GM20431 (cell line): Measurements from ENCODE around the gene MED22.
"Not testable (repeated sequence)": the region's sequence is repeated elsewhere in the genome, so short reads cannot be mapped to it uniquely, and the experiment has no call there.

ENCODE experiments used
- in situ Hi-C: fragments of 300-500 bp; cut with MseI, MboI; formaldehyde crosslinking; loops from one replicate; pipeline ENCODE4 v1.15.0; 2020; ENCODE audit warnings: low sequenced_read_pairs; ENCODE audit not compliant: unreplicated experiment

Gene MED22

DNA sequence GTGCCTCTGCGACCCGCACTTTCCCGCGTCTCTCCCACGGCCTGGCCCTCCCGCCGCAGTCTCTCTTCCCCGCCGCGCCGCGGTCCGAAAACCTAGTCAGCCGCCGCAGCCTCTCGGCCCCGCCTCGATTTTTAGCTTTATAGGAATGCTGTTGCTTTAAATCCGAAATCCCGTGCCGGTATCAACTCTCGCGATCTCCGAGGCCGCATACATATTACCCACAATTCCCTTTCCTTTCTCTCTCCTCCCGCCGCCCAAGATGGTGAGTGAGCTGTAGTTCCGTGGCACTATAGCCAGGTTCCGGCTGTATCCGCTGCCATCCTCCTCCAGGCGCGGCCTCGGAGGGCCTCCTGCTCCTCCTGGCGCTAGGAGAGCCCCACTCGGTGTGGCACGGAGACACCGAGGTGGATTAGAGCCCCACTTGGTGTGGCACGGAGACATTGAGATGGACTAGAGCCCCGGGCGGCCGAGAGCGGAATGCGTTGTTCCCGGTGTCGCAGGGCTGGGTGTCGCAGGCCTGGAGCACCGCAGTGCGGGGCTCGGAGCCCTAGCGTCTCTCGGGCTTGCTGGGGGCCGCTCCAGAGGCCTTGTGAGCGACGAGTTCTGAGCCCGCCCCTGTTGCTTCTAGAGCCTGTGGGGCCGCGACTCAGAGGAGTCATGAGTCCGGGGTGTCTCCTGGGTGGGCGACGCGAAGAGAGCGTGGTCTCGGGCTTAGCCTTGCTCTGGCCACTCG lies at the start of gene MED22, which contains the start of gene RPL7A:
Gene MED22, minus strand, starts transcription at position 147 of the 733 bp plus-strand sequence. CDS start 1,469 bp downstream, outside the sequence.
Gene RPL7A, plus strand, starts transcription at position 234 of the 733 bp plus-strand sequence. Its CDS starts 26 bp downstream, at position 260.
- in situ Hi-C loops: no loop called here

DNA sequence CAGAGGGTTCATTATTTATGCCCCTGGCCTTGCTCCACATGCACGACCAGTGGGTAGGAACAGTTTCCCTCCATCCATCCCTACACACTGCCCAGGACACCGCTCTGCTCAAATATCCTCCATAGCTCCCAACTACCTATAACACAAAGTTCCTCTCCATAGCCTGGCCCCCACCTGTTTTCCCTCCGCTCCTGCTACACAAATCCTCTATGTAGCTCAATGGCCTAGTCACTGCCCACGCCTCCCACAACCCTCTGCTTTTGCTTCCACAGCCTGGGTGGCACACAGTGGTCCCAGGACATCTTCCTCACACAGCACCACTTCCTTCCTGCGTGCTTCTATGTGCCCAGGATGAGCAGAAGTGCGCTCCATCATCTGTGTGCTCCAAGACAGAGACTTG lies 49.4 kb upstream of the MED22 start:
- in situ Hi-C loops: no loop called here

DNA sequence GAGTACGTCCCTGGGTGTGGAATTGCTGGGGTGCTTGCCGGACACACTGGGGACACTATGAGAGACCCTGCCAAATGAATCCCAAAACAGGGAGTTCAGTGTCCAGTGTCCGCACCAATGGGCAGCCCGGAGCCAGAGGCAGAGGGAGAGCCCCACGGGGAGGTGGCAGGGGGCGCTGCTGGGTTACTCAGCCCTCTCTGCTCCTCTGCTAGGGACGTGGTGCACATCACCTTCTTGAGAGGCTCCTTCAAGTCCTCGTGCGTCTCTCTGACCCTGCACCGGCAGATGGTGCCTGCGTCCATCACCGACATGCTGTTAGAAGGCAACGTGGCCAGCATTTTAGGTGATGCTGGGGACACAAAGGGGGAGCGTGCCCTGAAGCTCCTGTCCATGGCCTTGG lies 49.0 kb upstream of the MED22 start:
- in situ Hi-C loops: no loop called here

DNA sequence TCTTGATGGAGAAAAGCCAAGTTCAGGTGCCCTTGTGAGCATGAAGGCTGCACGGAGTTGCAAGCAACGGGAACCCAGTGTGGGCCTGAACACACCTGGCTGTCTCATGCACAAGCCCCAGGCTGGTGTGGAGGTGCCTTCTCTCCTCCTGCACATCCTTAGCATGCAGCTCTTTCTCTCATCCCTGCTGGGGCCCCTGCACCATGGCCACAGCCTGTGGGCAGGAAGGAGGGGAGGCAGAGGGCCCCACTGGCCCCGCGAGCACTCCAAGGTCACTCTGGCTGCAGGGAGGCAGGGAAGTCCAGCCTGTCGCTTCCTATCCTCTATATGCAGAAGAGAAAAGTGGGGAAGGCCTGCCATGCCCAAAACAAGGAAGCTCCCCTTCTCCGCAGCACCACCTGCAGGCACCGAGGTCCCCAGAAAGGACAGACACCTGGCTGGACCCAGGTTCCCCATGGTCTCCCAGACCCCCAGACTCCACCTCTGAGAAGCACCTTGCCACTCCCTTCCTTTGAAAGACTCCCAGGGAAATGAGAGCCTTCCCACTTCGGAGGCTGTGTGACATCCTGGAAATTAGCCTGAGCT lies 46.8 kb upstream of the MED22 start:
- in situ Hi-C loops: no loop called here

- in situ Hi-C loops: no loop called here
These were observed 45.5 kb upstream of the MED22 start for GRCh38 chr9:133393399-133393798.

GRCh38 chr9:133392308-133392707 lies 44.4 kb upstream of the MED22 start:
- in situ Hi-C loops: not testable (repeated sequence)

DNA sequence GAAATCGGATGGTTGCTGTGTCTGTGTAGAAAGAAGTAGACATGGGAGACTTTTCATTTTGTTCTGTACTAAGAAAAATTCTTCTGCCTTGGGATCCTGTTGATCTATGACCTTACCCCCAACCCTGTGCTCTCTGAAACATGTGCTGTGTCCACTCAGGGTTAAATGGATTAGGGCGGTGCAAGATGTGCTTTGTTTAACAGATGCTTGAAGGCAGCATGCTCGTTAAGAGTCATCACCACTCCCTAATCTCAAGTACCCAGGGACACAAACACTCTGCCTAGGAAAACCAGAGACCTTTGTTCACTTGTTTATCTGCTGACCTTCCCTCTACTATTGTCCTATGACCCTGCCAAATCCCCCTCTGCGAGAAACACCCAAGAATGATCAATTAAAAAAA lies 43.5 kb upstream of the MED22 start:
- in situ Hi-C loops: not testable (repeated sequence)

DNA sequence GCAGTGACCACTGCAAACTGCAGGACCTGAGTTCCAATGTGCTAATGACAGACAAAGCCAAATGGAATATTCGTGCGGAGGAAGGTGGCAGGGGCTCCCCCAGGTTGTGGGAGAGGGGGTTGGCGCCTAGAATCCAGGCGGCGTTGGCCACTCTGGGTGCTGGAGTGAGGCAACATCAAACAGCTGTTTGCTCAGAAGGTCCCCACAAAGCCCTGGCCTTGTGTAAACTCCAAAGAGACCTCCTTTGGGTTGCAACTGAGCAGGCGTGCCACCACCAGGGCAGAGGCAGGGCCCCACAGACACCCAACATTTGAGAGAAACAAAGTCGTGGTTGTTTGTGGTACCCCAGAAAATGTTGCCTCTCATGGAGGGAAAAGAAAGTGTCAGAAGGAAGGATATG lies 42.8 kb upstream of the MED22 start:
- in situ Hi-C loops: no loop called here

- in situ Hi-C loops: no loop called here
These were observed 41.6 kb upstream of the MED22 start for GRCh38 chr9:133389562-133389961.

DNA sequence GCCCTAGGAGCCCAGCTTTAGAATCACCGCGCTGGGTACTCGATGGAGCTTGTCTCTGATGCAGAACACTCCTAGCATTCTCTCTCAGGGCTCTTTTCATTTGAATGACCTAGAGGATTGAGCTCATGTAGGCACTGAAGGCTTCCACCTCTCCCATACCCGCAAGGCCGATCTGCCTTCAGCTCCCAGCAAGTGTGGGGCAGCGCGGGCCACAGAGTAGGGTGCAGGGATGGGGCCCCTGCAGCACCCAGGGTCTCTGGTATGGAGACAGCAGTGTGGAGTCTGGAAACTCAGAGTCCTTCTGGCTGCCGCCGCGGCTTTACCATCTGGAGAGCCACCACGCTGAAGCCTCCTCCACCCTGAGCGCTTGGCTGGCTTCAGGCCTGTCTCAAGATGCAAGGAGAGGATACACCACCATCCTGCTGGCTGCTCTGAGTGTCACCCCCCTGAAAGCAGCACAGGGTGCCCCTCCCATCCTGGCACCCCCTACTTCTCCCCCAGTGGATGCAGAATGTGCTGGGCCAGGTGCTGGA lies 41.2 kb upstream of the MED22 start:
- in situ Hi-C loops: no loop called here

- in situ Hi-C loops: no loop called here
These were observed 39.7 kb upstream of the MED22 start for GRCh38 chr9:133387680-133388079.

DNA sequence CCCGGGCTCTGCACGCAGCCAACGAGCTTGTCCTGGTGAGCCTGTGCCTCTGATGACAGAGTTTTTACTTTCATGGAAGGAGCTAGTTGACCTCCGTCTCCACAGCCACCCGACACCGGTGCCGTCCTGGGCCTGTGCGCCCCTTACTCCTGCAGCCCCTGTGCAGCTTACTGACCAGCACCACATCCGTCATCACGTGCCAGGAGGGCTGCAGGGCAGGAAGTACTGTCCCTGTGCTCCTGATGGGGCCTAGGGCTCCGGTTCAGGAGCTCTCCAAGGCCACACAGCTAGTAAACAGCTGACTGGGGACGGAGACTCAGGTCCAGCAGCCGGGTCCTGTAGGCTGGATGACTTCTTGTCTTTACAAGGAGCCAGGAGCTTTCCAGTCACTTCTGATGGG lies 38.4 kb upstream of the MED22 start:
- in situ Hi-C loops: no loop called here

- in situ Hi-C loops: no loop called here
These were observed 37.5 kb upstream of the MED22 start for GRCh38 chr9:133385452-133385851.

DNA sequence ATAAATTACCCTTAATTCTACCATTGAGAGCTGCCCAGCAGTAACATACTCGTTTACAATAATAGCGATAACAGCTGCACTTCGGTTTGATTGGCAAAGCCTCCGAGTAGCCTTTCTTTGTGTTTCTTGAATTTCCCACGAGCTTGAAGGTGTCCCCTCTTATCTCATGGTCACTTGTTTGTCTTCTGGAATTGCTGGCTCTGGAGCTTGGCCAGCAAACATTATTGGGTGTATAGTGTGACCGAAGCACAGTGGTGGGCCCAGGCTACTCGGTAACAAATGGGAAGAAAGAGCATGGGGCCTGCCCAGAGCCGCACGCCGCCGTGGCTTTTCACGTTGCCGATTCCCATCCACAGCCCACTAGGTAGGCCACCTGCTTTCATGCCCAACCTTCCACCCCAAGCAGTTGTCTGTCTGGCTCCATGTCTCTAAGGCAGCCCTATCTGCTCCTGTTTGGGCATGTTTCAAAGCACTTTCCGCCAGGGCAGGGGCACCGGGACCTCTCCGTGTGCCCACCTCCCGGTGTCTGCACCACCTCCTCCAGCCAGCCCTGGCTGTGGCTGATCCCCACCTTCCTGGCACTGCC lies 36.9 kb upstream of the MED22 start:
- in situ Hi-C loops: no loop called here

DNA sequence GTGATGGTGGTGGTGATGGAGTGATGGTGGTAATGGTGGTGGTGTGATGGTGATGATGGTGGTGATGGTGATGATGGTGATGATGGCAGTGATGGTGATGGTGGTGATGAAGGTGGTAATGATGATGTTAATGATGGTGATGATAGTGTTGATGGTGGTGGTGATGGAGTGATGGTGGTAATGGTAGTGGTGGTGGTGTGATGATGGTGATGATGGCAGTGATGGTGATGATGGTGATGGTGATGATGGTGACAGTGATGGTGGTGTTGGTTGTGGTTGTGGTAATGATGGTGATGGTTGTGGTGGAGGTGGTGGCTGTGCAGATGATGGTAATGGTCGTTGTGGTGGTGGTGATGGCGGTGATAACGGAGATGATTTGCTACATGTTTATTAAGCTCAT lies 35.5 kb upstream of the MED22 start:
- in situ Hi-C loops: no loop called here

DNA sequence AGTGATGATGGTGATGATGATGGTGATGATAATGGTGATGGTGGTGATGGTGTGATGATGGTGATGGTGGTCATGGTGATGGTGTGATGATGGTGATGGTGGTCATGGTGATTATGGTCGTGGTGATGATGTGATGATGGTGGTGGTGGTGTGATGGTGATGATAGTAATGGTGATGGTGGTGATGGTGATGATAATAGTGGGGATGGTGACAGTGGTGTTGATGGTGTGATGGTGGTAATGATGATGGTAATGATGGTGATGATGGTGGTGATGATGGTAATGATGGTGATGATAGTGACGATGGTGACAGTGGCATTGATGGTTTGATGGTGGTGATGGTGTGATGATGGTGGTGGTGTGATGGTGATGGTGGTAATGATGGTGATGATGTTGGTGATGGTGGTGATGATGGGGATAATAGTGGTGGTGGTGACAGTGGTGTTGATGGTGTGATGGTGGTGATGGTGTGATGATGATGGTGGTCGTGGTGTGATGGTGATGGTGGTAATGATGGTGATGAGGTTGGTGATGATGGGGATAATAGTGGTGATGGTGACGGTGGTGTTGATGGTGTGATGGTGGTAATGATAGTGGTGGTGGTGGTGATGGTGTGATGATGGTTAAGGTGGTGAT lies 34.7 kb upstream of the MED22 start:
- in situ Hi-C loops: no loop called here

GRCh38 chr9:133380734-133381133 lies 32.8 kb upstream of the MED22 start:
- in situ Hi-C loops: no loop called here

DNA sequence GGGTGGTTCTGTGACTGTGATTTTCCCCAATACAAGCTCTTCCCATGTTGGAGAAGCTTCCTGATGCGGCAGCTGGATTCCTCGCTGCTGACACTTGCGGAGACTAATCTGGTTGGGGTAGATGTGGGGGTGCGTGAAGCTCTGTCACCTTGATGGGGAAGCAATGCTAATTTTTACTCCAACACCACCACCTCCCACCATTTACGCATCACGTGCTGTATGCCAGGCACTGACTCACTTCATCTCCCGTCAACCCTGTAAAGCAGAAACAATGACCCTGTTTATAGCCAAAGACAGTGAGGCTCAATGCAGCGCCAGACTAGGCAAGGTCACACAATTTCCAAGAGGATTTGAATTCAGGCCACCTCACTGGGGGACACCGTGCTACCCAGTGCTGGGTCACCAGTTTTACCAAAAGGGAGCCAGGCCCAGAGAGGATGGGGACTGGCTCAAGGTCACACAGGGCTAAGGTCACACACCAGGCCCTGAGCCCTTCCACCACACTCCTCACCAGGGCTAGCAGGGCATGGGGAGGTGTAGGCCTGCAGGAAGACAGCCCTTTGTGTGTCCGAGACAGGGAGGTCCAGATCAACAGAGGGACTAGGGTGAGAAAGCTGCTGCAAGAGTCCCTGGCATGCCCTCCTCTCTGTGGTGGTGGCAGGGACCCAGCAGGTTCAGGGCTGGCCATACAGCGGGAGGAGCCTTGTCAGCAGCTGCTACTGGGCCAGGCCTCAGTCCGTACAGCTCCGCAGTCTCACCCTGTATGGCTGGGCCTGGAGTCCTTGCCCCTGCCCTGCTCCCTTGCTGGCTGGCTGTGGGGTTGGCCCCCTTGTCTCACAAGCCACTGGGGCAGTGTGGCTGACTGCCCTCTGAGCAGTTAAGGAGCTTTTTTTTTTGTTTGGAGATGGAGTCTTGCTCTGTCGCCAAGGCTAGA lies 31.5 kb upstream of the MED22 start:
- in situ Hi-C loops: no loop called here

GRCh38 chr9:133378408-133378962 lies 30.6 kb upstream of the MED22 start:
- in situ Hi-C loops: no loop called here
